HG03342 (cell line): ENCODE measurements around the gene P2RX4.
"Not testable (repeated sequence)": the region's sequence is repeated elsewhere in the genome, so short reads cannot be mapped to it uniquely, and the experiment has no call there.

ENCODE experiments used
- ATAC-seq: cut with Tn5 transposase; IDR thresholded peaks from one replicate; pipeline ENCODE4 v1.9.1; 2021; ENCODE audit warnings: mild to moderate bottlenecking, moderate library complexity; ENCODE audit not compliant: unreplicated experiment

The P2RX4 gene

GRCh38 chr12:121264951-121265515, 55.1 kb downstream of the P2RX4 start:
- no peak for ATAC-seq

- no peak for ATAC-seq
Observed at GRCh38 chr12:121267822-121268221, 57.9 kb downstream of the P2RX4 start.

DNA sequence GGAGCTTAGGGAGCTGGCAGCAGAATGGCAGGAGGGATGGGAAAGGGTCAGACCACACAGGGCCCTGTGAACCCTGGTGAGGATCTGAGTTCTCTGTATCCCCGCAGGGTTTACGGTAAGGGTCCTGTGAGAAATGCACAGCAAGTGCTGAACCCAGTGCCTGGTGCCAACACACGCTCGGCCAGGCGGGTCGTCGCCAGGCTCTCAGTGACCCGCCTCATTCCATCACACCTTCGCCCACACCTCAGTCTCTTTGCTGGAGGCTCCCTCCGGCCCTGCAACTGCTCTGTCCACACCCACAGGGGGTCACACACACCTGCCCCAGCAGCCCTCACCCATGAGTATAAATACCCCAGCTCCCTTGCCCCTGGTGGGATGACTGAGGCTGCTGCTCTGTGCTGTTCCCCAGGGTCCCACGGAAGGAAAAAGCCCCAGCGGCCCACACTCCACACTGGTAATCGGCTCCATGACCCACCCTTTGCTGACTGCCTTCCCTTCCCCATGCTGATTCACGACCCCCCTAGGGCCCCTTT, 63.5 kb downstream of the P2RX4 start:
- ATAC-seq = no peak

DNA sequence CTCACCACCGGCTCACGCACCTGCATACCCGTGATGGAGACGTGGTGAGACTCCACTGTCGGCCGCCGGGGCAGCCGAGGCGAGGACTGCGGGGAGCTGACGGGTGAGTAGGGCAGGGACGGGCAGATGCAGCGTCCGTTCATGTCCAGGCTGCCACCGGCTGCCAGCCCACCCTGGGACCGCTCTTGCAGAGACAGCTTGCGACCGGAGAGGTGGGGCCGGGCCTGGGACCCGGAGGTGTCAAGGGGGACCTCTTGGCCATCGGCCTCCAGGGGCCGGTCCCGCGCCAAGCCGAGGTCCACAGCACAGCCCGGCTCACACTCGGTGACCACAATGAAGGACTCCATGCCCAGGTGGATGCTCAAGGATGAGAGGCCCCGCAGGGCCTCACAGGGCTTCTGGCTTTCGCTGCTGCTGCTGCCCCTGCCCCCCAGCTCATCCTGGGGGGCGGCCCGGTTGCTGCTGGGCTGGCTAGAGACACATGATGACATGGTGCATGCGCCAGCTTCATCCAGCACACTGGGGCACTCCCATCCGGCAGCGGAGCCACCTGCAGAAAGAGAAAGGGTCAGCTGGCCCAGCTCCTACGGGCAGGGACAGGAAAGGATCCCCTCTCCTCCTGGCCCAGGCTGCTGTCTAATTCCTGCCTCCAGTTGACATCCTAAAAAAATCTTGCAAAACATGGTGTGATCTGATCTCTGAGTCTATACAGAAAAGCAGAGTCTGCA, 64.3 kb downstream of the P2RX4 start:
- no peak for ATAC-seq

DNA sequence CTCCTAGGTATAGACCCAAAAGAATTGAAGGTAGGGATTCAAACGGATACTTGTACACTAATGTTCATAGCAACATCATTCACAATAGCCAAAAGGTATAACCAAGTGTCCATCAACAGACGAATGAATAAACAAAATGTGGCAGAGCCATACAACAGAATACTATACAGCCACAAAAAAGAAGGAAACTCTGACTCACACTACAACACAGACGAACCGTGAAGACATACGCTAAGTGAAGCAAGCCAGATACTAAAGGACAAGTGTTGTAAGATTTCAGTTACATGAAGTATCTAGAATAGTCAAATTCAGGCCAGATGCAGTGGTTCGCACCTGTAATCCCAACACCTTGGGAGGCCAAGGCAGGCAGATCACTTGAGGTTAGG, 67.4 kb downstream of the P2RX4 start:
- ATAC-seq = no peak

DNA sequence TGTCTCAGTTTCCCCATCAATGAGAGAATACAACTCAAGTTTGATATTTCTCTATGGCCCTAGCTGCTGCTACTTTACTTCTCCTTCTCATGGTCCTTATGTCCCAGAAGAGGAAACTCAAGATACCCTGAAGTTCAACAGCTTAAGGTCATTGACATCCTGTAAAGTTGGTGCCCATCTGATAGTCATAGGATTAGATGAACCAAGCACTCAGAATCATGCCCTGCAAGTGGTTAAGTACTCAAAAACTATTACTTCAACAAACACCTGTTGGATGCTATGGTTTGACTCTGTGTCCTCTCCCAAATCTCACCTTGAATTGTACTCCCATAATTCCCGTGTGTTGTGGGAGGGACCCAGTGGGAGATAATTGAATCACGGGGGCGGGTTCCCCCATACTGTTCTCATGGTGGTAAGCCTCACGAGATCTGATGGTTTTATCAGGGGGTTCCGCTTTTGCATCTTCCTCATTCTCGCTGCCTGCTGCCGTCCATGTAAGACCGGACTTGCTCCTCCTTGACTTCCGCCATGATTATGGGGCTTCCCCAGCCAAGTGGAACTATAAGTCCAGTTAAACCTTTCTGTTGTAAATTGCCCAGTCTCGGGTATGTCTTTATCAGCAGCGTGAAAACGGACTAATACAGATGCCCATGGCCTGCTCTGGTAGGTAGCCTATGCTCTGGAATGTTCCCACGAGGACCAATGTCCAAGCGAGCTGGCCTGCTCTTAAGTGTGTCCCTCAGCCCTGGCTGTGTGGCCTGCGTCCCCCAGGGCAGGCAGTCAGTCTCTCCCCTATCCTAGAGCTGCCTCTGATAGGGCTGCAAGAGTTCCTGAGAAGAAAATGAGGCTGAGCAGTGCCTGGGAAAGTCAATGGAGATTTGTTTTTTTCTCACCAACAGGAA, 68.5 kb downstream of the P2RX4 start:
- ATAC-seq = no peak

GRCh38 chr12:121279071-121279375, 69.1 kb downstream of the P2RX4 start:
- ATAC-seq = no peak

DNA sequence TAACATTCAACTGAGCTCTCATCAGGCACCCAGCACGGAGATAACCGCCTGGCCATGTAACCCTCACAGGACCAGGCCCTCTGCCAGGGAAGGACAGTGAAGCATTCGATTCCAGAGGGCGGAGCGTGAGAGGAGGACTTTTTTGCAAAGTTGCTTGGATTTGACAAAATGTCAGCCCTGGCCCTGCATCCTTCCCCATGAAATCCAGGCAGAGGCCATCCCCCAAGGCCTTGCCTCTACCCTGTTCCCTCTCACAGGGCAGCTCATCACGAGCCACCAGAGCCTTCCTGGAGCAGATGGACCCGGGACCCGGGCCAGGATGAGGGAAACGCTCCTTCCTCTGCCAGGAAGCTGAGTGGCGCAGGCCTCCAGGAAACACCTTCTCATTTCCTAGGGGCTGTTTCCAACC, 69.6 kb downstream of the P2RX4 start:
- ATAC-seq = no peak

DNA sequence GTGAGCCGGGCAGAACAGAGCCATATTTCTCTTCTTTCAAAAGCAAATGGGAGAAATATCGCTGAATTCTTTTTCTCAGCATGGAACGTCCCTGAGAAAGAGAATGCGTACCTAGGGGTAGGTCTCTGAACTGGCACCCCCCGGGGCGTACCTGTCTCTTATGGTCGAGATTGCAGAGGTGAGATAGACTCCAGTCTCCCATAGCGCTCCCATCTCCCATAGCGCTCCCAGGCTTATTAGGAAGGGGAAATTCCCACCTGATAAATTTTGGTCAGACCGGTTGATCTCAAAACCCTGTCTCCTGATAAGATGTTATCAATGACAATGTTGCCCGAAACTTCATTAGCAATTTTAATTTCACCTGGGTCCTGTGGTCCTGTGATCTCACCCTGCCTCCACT, 70.6 kb downstream of the P2RX4 start:
- not testable (repeated sequence) for ATAC-seq

DNA sequence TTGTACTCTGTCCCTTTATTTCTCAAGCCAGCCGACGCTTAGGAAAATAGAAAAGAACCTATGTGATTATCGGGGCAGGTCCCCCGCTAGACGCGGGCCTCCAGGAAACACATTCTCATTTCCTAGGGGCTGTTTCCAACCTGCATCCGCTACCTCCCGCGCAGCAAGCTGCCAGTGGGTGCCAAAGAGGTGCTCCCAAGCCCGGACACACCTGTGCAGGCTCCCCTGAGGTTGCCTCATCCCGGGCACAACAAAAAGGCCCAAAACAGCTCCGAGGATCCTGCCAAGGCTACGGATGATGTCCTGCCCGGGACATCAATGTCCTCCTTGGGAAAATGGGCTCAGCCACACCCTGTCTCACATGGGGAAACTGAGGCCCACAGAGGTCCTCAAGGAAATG, 71.2 kb downstream of the P2RX4 start:
- ATAC-seq = not testable (repeated sequence)

DNA sequence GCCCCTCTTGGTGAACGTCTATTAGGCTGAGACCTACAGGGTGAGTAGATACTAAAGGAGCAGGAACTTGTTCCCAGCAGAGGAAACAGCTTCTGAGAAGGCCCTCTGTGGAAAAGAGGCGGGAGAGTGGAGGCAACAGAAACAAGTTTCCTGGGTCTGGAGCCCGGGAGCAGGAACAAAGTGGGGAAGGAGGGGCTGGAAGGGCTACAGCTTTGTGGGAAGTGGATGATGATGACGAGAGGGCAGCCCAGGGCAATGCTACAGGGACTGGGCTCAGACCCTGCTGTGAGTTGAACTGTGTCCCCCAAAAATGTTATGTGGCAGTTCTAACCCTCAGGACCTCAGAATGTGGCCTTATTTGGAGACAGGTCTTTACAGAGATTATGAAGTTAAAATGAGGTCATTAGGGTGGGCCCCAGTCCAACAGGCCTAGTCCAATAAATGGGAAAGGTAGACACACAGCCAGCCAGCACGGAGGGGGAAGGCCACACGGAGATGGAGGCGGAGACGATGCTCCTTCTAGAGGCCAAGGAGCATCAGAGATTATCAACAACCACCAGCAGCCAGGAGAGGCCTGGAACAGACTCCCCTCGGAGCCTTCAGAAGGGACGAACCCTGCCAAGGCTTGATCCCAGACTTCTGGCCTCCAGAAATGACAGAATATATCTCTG, 72.3 kb downstream of the P2RX4 start:
- ATAC-seq = no peak

DNA sequence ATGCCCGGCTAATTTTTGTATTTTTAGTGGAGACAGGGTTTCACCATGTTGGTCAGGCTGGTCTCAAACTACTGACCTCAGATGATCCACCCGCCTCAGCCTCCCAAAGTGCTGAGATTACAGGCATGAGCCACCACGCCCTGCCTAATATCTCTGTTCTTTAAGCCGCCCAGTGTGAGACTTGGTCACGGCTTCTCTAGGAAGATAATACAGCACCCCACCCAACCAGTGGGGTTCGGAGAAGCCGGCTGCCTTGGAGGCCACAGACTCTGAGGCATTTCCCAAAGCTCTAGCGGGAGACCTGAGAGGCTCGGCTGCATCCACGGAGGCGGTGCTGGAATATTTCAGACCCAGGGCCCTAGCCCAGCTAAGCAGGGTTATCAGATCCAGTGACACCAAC, 73.0 kb downstream of the P2RX4 start:
- not testable (repeated sequence) for ATAC-seq

- ATAC-seq = no peak
Observed at GRCh38 chr12:121283388-121283787, 73.5 kb downstream of the P2RX4 start.
